ENCODE measurements around the gene GPC1.

GPC1 gene

GRCh38 chr2:240397542-240397916, 37.9 kb upstream of the GPC1 start:
- DNase-seq: no peak

- DNase-seq: no peak
These were observed 37.4 kb upstream of the GPC1 start for GRCh38 chr2:240397924-240398645.

GRCh38 chr2:240398661-240399267, 36.7 kb upstream of the GPC1 start:
- DNase-seq: no peak

- DNase-seq: no peak
These were observed 35.8 kb upstream of the GPC1 start for GRCh38 chr2:240399419-240400324.

GRCh38 chr2:240400371-240401161, 34.9 kb upstream of the GPC1 start:
- DNase-seq: no peak

- no peak for DNase-seq
These were observed 34.2 kb upstream of the GPC1 start for GRCh38 chr2:240401308-240401707.

- no peak for DNase-seq
These were observed 33.5 kb upstream of the GPC1 start for GRCh38 chr2:240401781-240402551.

GRCh38 chr2:240402566-240403272, 32.7 kb upstream of the GPC1 start:
- no peak for DNase-seq

- DNase-seq: no peak
These were observed 31.9 kb upstream of the GPC1 start for GRCh38 chr2:240403396-240404104.

- no peak for DNase-seq
These were observed 31.1 kb upstream of the GPC1 start for GRCh38 chr2:240404174-240404852.

- no peak for DNase-seq
These were observed 30.3 kb upstream of the GPC1 start for GRCh38 chr2:240405133-240405532.

GRCh38 chr2:240405684-240406313, 29.7 kb upstream of the GPC1 start:
- DNase-seq: no peak

GRCh38 chr2:240407090-240407489, 28.4 kb upstream of the GPC1 start:
- DNase-seq: no peak

- no peak for DNase-seq
These were observed 25.5 kb upstream of the GPC1 start for GRCh38 chr2:240410004-240410403.

GRCh38 chr2:240410808-240411207, 24.7 kb upstream of the GPC1 start:
- no peak for DNase-seq

- no peak for DNase-seq
These were observed 24.0 kb upstream of the GPC1 start for GRCh38 chr2:240411261-240412160.

- no peak for DNase-seq
These were observed 23.1 kb upstream of the GPC1 start for GRCh38 chr2:240412211-240412861.
